ENCODE results near the gene GPS2. TPM values are rescaled to one million over a fixed set of nuclear protein-coding genes. Genes with fewer than 3 reads are reported as not detected.

Gene GPS2
- total and polyA plus RNA-seq, 10 of the 15 experiments (the other 5 are each of a cell fraction or from before 2014, with no cell fraction given), result 10.2 to 96.4 (median 42.5) TPM

- Histone ChIP-seq H3K4me3 (no peak overlapping the region), H4K20me1 (ENCODE audit: control insufficient read depth, insufficient read depth) (no peaks in the 10 kb centered on the region), H2AFZ (ENCODE audit: control insufficient read depth, low read depth, low read length) (no peak overlapping the region), H3K36me3 (ENCODE audit: control insufficient read depth in 2 of 2, insufficient read depth in 2 of 2, low read length in 1 of 2) (peaks cover 14 to 26% of the 10 kb centered on the region in 2 experiments), H3K9me3 (replicated peaks; ENCODE audit: control insufficient read depth, insufficient read depth, low read length) (no peaks in the 10 kb centered on the region), H3K79me2 (ENCODE audit: control insufficient read depth, insufficient read depth, low read length) (peaks cover 5% of the 10 kb centered on the region; the same call in 1 of the 2 replicates), H3K27ac (ENCODE audit: control insufficient read depth, insufficient read depth) (no peak overlapping the region), H3K4me1 (ENCODE audit: control insufficient read depth, insufficient read depth, low read length) (peaks cover 7% of the 10 kb centered on the region), H3K4me2 (ENCODE audit: control insufficient read depth, insufficient read depth) (no peak overlapping the region), H3K9ac (ENCODE audit: control insufficient read depth, insufficient read depth, low read length) (no peak overlapping the region), H3K27me3 (replicated peaks in 1 of 2; ENCODE audit: control insufficient read depth in 2 of 2, insufficient read depth in 2 of 2, low read length in 1 of 2) (no peaks in the 10 kb centered on the region)
- no peak for FAIRE-seq
- RAD21 ChIA-PET (ENCODE audit: unreplicated experiment), result interaction anchor here (0.5 to 5.0 kb wide), 3 partner anchors 11 to 911 kb away, joined by 3 to 45 read pairs (median 4); partner anchors contain the start of gene ACAP1
- SMC1A ChIA-PET (ENCODE audit: uncharacterized antibody, unreplicated experiment), result interaction anchor here (2.6 to 4.8 kb wide), 2 partner anchors 11 to 18 kb away, joined by 10 to 33 read pairs; partner anchors contain the start of gene ACAP1
- BruUV-seq (replicated peaks), result no TSS peak
- CTCF ChIA-PET, result interaction anchor here (0.9 to 4.4 kb wide), 4 partner anchors 9 to 68 kb away, joined by 3 to 34 read pairs (median 3); partner anchors contain the start of gene ACAP1
- WGBS (ENCODE audit: insufficient coverage, insufficient replicate concordance, low lambda C conversion rate, missing lambda C conversion rate), result 92% methylated on average over 18 of the region's 19 CpGs
- ATAC-seq, result no peak
- POLR2A ChIA-PET, result interaction anchor here (0.8 to 5.2 kb wide), 3 partner anchors 8 to 18 kb away, joined by 3 to 52 read pairs (median 31); partner anchors contain the start of genes ACAP1 and NEURL4
- intact Hi-C loops (cut with micrococcal nuclease; ENCODE audit: unreplicated experiment) (no loop called here), in situ Hi-C loops (cut with MboI) (no loop called here)
- no peak for DNase-seq (ENCODE audit: low read depth, low spot score)
- TF ChIP-seq SIX5 (IDR thresholded peaks at IDR 0.05; ENCODE audit: low read depth, low read length, severe bottlenecking) (no peak), WRNIP1 (IDR thresholded peaks at IDR 0.05; ENCODE audit: borderline replicate concordance, low read depth, low read length) (no peak), NBN (IDR thresholded peaks at IDR 0.05) (no peak), ZBTB40 (IDR thresholded peaks at IDR 0.05; ENCODE audit: borderline replicate concordance) (no peak), RELB (IDR thresholded peaks at IDR 0.05; ENCODE audit: low read depth) (no peak), PRDM15 (CRISPR knock-in tag; IDR thresholded peaks at IDR 0.05) (no peak), ATF7 (IDR thresholded peaks at IDR 0.05; ENCODE audit: low read depth) (no peak), NR2F1 (conservative IDR thresholded peaks at IDR 0.05) (no peak), SUZ12 (IDR thresholded peaks at IDR 0.05; ENCODE audit: unreplicated experiment) (no peak), TCF3 (IDR thresholded peaks at IDR 0.05; ENCODE audit: borderline replicate concordance, insufficient read depth, low read depth, low read length) (no peak), SUPT20H (IDR thresholded peaks at IDR 0.05; ENCODE audit: borderline replicate concordance, control insufficient read depth, low read depth, low read length) (no peak)
Observed at GRCh38 chr17:7347630-7348477, 32.7 kb upstream of the GPS2 start.

All from GM12878 (cell line).